ENCODE results near the gene SDR39U1.

- TF ChIP-seq POLR2A (IDR thresholded peaks at IDR 0.05): no peak
- TF ChIP-seq, protein P1, sequence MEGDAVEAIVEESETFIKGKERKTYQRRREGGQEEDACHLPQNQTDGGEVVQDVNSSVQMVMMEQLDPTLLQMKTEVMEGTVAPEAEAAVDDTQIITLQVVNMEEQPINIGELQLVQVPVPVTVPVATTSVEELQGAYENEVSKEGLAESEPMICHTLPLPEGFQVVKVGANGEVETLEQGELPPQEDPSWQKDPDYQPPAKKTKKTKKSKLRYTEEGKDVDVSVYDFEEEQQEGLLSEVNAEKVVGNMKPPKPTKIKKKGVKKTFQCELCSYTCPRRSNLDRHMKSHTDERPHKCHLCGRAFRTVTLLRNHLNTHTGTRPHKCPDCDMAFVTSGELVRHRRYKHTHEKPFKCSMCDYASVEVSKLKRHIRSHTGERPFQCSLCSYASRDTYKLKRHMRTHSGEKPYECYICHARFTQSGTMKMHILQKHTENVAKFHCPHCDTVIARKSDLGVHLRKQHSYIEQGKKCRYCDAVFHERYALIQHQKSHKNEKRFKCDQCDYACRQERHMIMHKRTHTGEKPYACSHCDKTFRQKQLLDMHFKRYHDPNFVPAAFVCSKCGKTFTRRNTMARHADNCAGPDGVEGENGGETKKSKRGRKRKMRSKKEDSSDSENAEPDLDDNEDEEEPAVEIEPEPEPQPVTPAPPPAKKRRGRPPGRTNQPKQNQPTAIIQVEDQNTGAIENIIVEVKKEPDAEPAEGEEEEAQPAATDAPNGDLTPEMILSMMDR (IDR thresholded peaks at IDR 0.05 in 4 of 5, conservative IDR thresholded peaks at IDR 0.05 in 1 of 5): no peak
These were observed 1.1 kb downstream of the SDR39U1 start for GRCh38 chr14:24441485-24441884.
